ENCODE data around the gene TRPC6. TPM values are rescaled to one million over a fixed set of nuclear protein-coding genes. Genes with fewer than 3 reads are reported as not detected.

Gene TRPC6
- total RNA-seq, 1 donor from 2014 or later, result 25.6 TPM

GRCh38 chr11:101582236-101582988 is 1.4 kb downstream of the TRPC6 start:
- Histone ChIP-seq H3K4me1 (ENCODE audit: control insufficient read depth in 3 of 3, insufficient read depth in 3 of 3, low read length in 3 of 3) (no peaks in the 10 kb centered on the region), H3K9ac (ENCODE audit: low read depth in 1 of 3, low read length in 3 of 3) (peak overlapping the region; percentile 14 to 54 (median 25)), H3K27me3 (ENCODE audit: control insufficient read depth in 3 of 3, insufficient read depth in 3 of 3, low read length in 3 of 3) (peaks cover 11 to 19% (median 15%) of the 10 kb centered on the region in 3 donors), H3K36me3 (ENCODE audit: control insufficient read depth in 3 of 3, insufficient read depth in 3 of 3, low read length in 3 of 3) (no peaks in the 10 kb centered on the region), H3K9me3 (ENCODE audit: control insufficient read depth in 3 of 3, low read length in 3 of 3) (no peaks in the 10 kb centered on the region), H3K27ac (ENCODE audit: low read depth, low read length) (no peak overlapping the region), H3K4me3 (ENCODE audit: low read length in 3 of 3) (peak overlapping the region; percentile 52 to 67 (median 55))

GRCh38 chr11:101577461-101577860 is 6.3 kb downstream of the TRPC6 start:
- no peak overlapping the region for H3K9ac ChIP-seq (ENCODE audit: low read depth in 1 of 3, low read length in 3 of 3)
- H3K4me3 ChIP-seq (ENCODE audit: low read length in 3 of 3), result no peak overlapping the region
- no peak overlapping the region for H3K27ac ChIP-seq (ENCODE audit: low read depth, low read length)
- H3K4me1 ChIP-seq (ENCODE audit: control insufficient read depth in 3 of 3, insufficient read depth in 3 of 3, low read length in 3 of 3), result no peaks in the 10 kb centered on the region
- no peaks in the 10 kb centered on the region for H3K9me3 ChIP-seq (ENCODE audit: control insufficient read depth in 3 of 3, low read length in 3 of 3)
- H3K36me3 ChIP-seq (ENCODE audit: control insufficient read depth in 3 of 3, insufficient read depth in 3 of 3, low read length in 3 of 3), result no peaks in the 10 kb centered on the region
- H3K27me3 ChIP-seq (ENCODE audit: control insufficient read depth in 3 of 3, insufficient read depth in 3 of 3, low read length in 3 of 3), result peaks cover 3 to 7% (median 6%) of the 10 kb centered on the region in 3 donors

- Histone ChIP-seq H3K4me1 (ENCODE audit: control insufficient read depth in 3 of 3, insufficient read depth in 3 of 3, low read length in 3 of 3) (no peaks in the 10 kb centered on the region), H3K27me3 (ENCODE audit: control insufficient read depth in 3 of 3, insufficient read depth in 3 of 3, low read length in 3 of 3) (no peaks in the 10 kb centered on the region), H3K27ac (ENCODE audit: low read depth, low read length) (no peak overlapping the region), H3K36me3 (ENCODE audit: control insufficient read depth in 3 of 3, insufficient read depth in 3 of 3, low read length in 3 of 3) (no peaks in the 10 kb centered on the region), H3K9me3 (ENCODE audit: control insufficient read depth in 3 of 3, low read length in 3 of 3) (no peaks in the 10 kb centered on the region), H3K9ac (ENCODE audit: low read depth in 1 of 3, low read length in 3 of 3) (no peak overlapping the region), H3K4me3 (ENCODE audit: low read length in 3 of 3) (no peak overlapping the region)
Observed at GRCh38 chr11:101576456-101576855, 7.4 kb downstream of the TRPC6 start.

GRCh38 chr11:101574886-101575285 is 8.9 kb downstream of the TRPC6 start:
- Histone ChIP-seq H3K9ac (ENCODE audit: low read depth in 1 of 3, low read length in 3 of 3) (no peak overlapping the region), H3K9me3 (ENCODE audit: control insufficient read depth in 3 of 3, low read length in 3 of 3) (no peaks in the 10 kb centered on the region), H3K27ac (ENCODE audit: low read depth, low read length) (no peak overlapping the region), H3K36me3 (ENCODE audit: control insufficient read depth in 3 of 3, insufficient read depth in 3 of 3, low read length in 3 of 3) (no peaks in the 10 kb centered on the region), H3K27me3 (ENCODE audit: control insufficient read depth in 3 of 3, insufficient read depth in 3 of 3, low read length in 3 of 3) (no peaks in the 10 kb centered on the region), H3K4me1 (ENCODE audit: control insufficient read depth in 3 of 3, insufficient read depth in 3 of 3, low read length in 3 of 3) (no peaks in the 10 kb centered on the region), H3K4me3 (ENCODE audit: low read length in 3 of 3) (no peak overlapping the region)

GRCh38 chr11:101567071-101567470 is 16.7 kb downstream of the TRPC6 start:
- Histone ChIP-seq H3K36me3 (ENCODE audit: control insufficient read depth in 3 of 3, insufficient read depth in 3 of 3, low read length in 3 of 3) (no peaks in the 10 kb centered on the region), H3K4me1 (ENCODE audit: control insufficient read depth in 3 of 3, insufficient read depth in 3 of 3, low read length in 3 of 3) (no peaks in the 10 kb centered on the region), H3K4me3 (ENCODE audit: low read length in 3 of 3) (no peak overlapping the region), H3K27ac (ENCODE audit: low read depth, low read length) (no peak overlapping the region), H3K9me3 (ENCODE audit: control insufficient read depth in 3 of 3, low read length in 3 of 3) (no peaks in the 10 kb centered on the region), H3K27me3 (ENCODE audit: control insufficient read depth in 3 of 3, insufficient read depth in 3 of 3, low read length in 3 of 3) (no peaks in the 10 kb centered on the region), H3K9ac (ENCODE audit: low read depth in 1 of 3, low read length in 3 of 3) (no peak overlapping the region)

GRCh38 chr11:101566626-101567025 is 17.2 kb downstream of the TRPC6 start:
- no peaks in the 10 kb centered on the region for H3K27me3 ChIP-seq (ENCODE audit: control insufficient read depth in 3 of 3, insufficient read depth in 3 of 3, low read length in 3 of 3)
- H3K36me3 ChIP-seq (ENCODE audit: control insufficient read depth in 3 of 3, insufficient read depth in 3 of 3, low read length in 3 of 3), result no peaks in the 10 kb centered on the region
- no peaks in the 10 kb centered on the region for H3K4me1 ChIP-seq (ENCODE audit: control insufficient read depth in 3 of 3, insufficient read depth in 3 of 3, low read length in 3 of 3)
- no peak overlapping the region for H3K9ac ChIP-seq (ENCODE audit: low read depth in 1 of 3, low read length in 3 of 3)
- no peak overlapping the region for H3K27ac ChIP-seq (ENCODE audit: low read depth, low read length)
- no peak overlapping the region for H3K4me3 ChIP-seq (ENCODE audit: low read length in 3 of 3)
- H3K9me3 ChIP-seq (ENCODE audit: control insufficient read depth in 3 of 3, low read length in 3 of 3), result no peaks in the 10 kb centered on the region

- H3K36me3 ChIP-seq (ENCODE audit: control insufficient read depth in 3 of 3, insufficient read depth in 3 of 3, low read length in 3 of 3), result no peaks in the 10 kb centered on the region
Observed at GRCh38 chr11:101563166-101563565, 20.6 kb downstream of the TRPC6 start.

GRCh38 chr11:101555366-101555765 is 28.4 kb downstream of the TRPC6 start:
- H3K9ac ChIP-seq (ENCODE audit: low read depth in 1 of 3, low read length in 3 of 3), result no peak overlapping the region
- H3K9me3 ChIP-seq (ENCODE audit: control insufficient read depth in 3 of 3, low read length in 3 of 3), result no peaks in the 10 kb centered on the region
- no peaks in the 10 kb centered on the region for H3K4me1 ChIP-seq (ENCODE audit: control insufficient read depth in 3 of 3, insufficient read depth in 3 of 3, low read length in 3 of 3)
- no peak overlapping the region for H3K4me3 ChIP-seq (ENCODE audit: low read length in 3 of 3)
- no peak overlapping the region for H3K27ac ChIP-seq (ENCODE audit: low read depth, low read length)
- no peaks in the 10 kb centered on the region for H3K27me3 ChIP-seq (ENCODE audit: control insufficient read depth in 3 of 3, insufficient read depth in 3 of 3, low read length in 3 of 3)
- H3K36me3 ChIP-seq (ENCODE audit: control insufficient read depth in 3 of 3, insufficient read depth in 3 of 3, low read length in 3 of 3), result no peaks in the 10 kb centered on the region

More at GRCh38 chr11:101563166-101563565, 20.6 kb downstream of the TRPC6 start:
- Histone ChIP-seq H3K4me3 (ENCODE audit: low read length in 3 of 3) (no peak overlapping the region), H3K9ac (ENCODE audit: low read depth in 1 of 3, low read length in 3 of 3) (no peak overlapping the region), H3K4me1 (ENCODE audit: control insufficient read depth in 3 of 3, insufficient read depth in 3 of 3, low read length in 3 of 3) (no peaks in the 10 kb centered on the region), H3K9me3 (ENCODE audit: control insufficient read depth in 3 of 3, low read length in 3 of 3) (no peaks in the 10 kb centered on the region), H3K27ac (ENCODE audit: low read depth, low read length) (no peak overlapping the region), H3K27me3 (ENCODE audit: control insufficient read depth in 3 of 3, insufficient read depth in 3 of 3, low read length in 3 of 3) (no peaks in the 10 kb centered on the region)

- Histone ChIP-seq H3K36me3 (ENCODE audit: control insufficient read depth in 3 of 3, insufficient read depth in 3 of 3, low read length in 3 of 3) (no peaks in the 10 kb centered on the region), H3K9ac (ENCODE audit: low read depth in 1 of 3, low read length in 3 of 3) (no peak overlapping the region), H3K9me3 (ENCODE audit: control insufficient read depth in 3 of 3, low read length in 3 of 3) (no peaks in the 10 kb centered on the region), H3K27me3 (ENCODE audit: control insufficient read depth in 3 of 3, insufficient read depth in 3 of 3, low read length in 3 of 3) (no peaks in the 10 kb centered on the region), H3K4me3 (ENCODE audit: low read length in 3 of 3) (no peak overlapping the region), H3K4me1 (ENCODE audit: control insufficient read depth in 3 of 3, insufficient read depth in 3 of 3, low read length in 3 of 3) (no peaks in the 10 kb centered on the region), H3K27ac (ENCODE audit: low read depth, low read length) (no peak overlapping the region)
Observed at GRCh38 chr11:101553891-101554292, 29.9 kb downstream of the TRPC6 start.

- Histone ChIP-seq H3K36me3 (ENCODE audit: control insufficient read depth in 3 of 3, insufficient read depth in 3 of 3, low read length in 3 of 3) (no peaks in the 10 kb centered on the region), H3K4me1 (ENCODE audit: control insufficient read depth in 3 of 3, insufficient read depth in 3 of 3, low read length in 3 of 3) (no peaks in the 10 kb centered on the region), H3K27ac (ENCODE audit: low read depth, low read length) (no peak overlapping the region), H3K27me3 (ENCODE audit: control insufficient read depth in 3 of 3, insufficient read depth in 3 of 3, low read length in 3 of 3) (no peaks in the 10 kb centered on the region), H3K4me3 (ENCODE audit: low read length in 3 of 3) (no peak overlapping the region), H3K9ac (ENCODE audit: low read depth in 1 of 3, low read length in 3 of 3) (no peak overlapping the region), H3K9me3 (ENCODE audit: control insufficient read depth in 3 of 3, low read length in 3 of 3) (no peaks in the 10 kb centered on the region)
Observed at GRCh38 chr11:101552888-101553287, 30.9 kb downstream of the TRPC6 start.

Data from skeletal muscle tissue (tissue), 4 donors.